Measurements from ENCODE around the gene ITGA1. TPM values are rescaled to one million over a fixed set of nuclear protein-coding genes. Genes with fewer than 3 reads are reported as not detected.

The ITGA1 gene
- polyA plus RNA-seq, 1 donor (not counting 4 experiments of a cell fraction or from before 2014, with no cell fraction given): 1.4 TPM

- dilution Hi-C loops (cut with MboI; ENCODE audit: extremely low pct_ligation_motif_present, low sequenced_read_pairs): no loop called here
- TF ChIP-seq CTCF (optimal IDR thresholded peaks at IDR 0.05 in 1 of 3, IDR thresholded peaks at IDR 0.05 in 1 of 3, conservative IDR thresholded peaks at IDR 0.05 in 1 of 3; ENCODE audit: extremely low read depth in 1 of 3, insufficient read depth in 2 of 3, low read length in 3 of 3): no peak
- TF ChIP-seq EZH2 (IDR thresholded peaks at IDR 0.05; ENCODE audit: low read length): no peak
- no peaks in the 10 kb centered on the region for H3K79me2 ChIP-seq (ENCODE audit: control insufficient read depth, insufficient read depth, low read length)
- DNase-seq (ENCODE audit: low read depth, low spot score) (no peak), FAIRE-seq (peak; percentile 75)
- H3K9me3 ChIP-seq (ENCODE audit: control insufficient read depth, low read depth, low read length): no peaks in the 10 kb centered on the region
- no peaks in the 10 kb centered on the region for H3K27me3 ChIP-seq (ENCODE audit: control insufficient read depth, extremely low read depth, insufficient read depth, low read length)
- no peaks in the 10 kb centered on the region for H4K20me1 ChIP-seq (ENCODE audit: control insufficient read depth, extremely low read depth, insufficient read depth, low read length)
- H3K27ac ChIP-seq (ENCODE audit: control insufficient read depth, insufficient read depth, low read length): no peak overlapping the region
- H3K4me2 ChIP-seq (ENCODE audit: control insufficient read depth, extremely low read depth, insufficient read depth, low read depth, low read length): peak overlapping the region; percentile 19
- H3K9ac ChIP-seq (ENCODE audit: control insufficient read depth, extremely low read depth, insufficient read depth, low read length): no peak overlapping the region
- no peak overlapping the region for H3K4me3 ChIP-seq (ENCODE audit: control insufficient read depth in 2 of 3, extremely low read depth in 1 of 3, insufficient read depth in 2 of 3, low read depth in 1 of 3, low read length in 3 of 3)
- peak overlapping the region; percentile 44 for H2AFZ ChIP-seq (ENCODE audit: control insufficient read depth, low read length)
- H3K4me1 ChIP-seq (ENCODE audit: control insufficient read depth, extremely low read depth, insufficient read depth, low read length): peaks cover 7% of the 10 kb centered on the region
- H3K9me1 ChIP-seq (ENCODE audit: control insufficient read depth, extremely low read depth, insufficient read depth, low read length): no peaks in the 10 kb centered on the region
- peaks cover 0 to 3% of the 10 kb centered on the region in 2 experiments for H3K36me3 ChIP-seq (ENCODE audit: control insufficient read depth in 2 of 2, extremely low read depth in 1 of 2, insufficient read depth in 2 of 2, low read length in 2 of 2)
Observed at GRCh38 chr5:52870448-52870847, 82.7 kb downstream of the ITGA1 start.

- DNase-seq (ENCODE audit: low read depth, low spot score) (no peak), FAIRE-seq (no peak)
- Histone ChIP-seq H3K4me3 (ENCODE audit: control insufficient read depth in 2 of 3, extremely low read depth in 1 of 3, insufficient read depth in 2 of 3, low read depth in 1 of 3, low read length in 3 of 3) (no peak overlapping the region), H3K27me3 (ENCODE audit: control insufficient read depth, extremely low read depth, insufficient read depth, low read length) (peaks cover 3% of the 10 kb centered on the region), H3K4me2 (ENCODE audit: control insufficient read depth, extremely low read depth, insufficient read depth, low read depth, low read length) (no peak overlapping the region), H2AFZ (ENCODE audit: control insufficient read depth, low read length) (no peak overlapping the region), H3K36me3 (ENCODE audit: control insufficient read depth in 2 of 2, extremely low read depth in 1 of 2, insufficient read depth in 2 of 2, low read length in 2 of 2) (no peaks in the 10 kb centered on the region), H3K27ac (ENCODE audit: control insufficient read depth, insufficient read depth, low read length) (no peak overlapping the region), H3K9me1 (ENCODE audit: control insufficient read depth, extremely low read depth, insufficient read depth, low read length) (no peaks in the 10 kb centered on the region), H3K9me3 (ENCODE audit: control insufficient read depth, low read depth, low read length) (no peaks in the 10 kb centered on the region), H3K4me1 (ENCODE audit: control insufficient read depth, extremely low read depth, insufficient read depth, low read length) (no peaks in the 10 kb centered on the region), H4K20me1 (ENCODE audit: control insufficient read depth, extremely low read depth, insufficient read depth, low read length) (no peaks in the 10 kb centered on the region), H3K9ac (ENCODE audit: control insufficient read depth, extremely low read depth, insufficient read depth, low read length) (no peak overlapping the region), H3K79me2 (ENCODE audit: control insufficient read depth, insufficient read depth, low read length) (no peaks in the 10 kb centered on the region)
- dilution Hi-C loops (cut with MboI; ENCODE audit: extremely low pct_ligation_motif_present, low sequenced_read_pairs): no loop called here
- TF ChIP-seq CTCF (optimal IDR thresholded peaks at IDR 0.05 in 1 of 3, IDR thresholded peaks at IDR 0.05 in 1 of 3, conservative IDR thresholded peaks at IDR 0.05 in 1 of 3; ENCODE audit: extremely low read depth in 1 of 3, insufficient read depth in 2 of 3, low read length in 3 of 3) (no peak), EZH2 (IDR thresholded peaks at IDR 0.05; ENCODE audit: low read length) (no peak)
Observed at GRCh38 chr5:52875827-52876226, 88.1 kb downstream of the ITGA1 start.
